SK-N-SH (cell line): ENCODE measurements around the gene COL4A4. TPM values are rescaled to one million over a fixed set of nuclear protein-coding genes. Genes with fewer than 3 reads are reported as not detected.

Experiments used
- CTCF ChIA-PET: fragments of 300-600, 350-600 bp; formaldehyde crosslinking; extraction: SDS; loops from one replicate; lab custom pipeline; 2021; lab: Yijun Ruan, JAX
- POLR2A ChIA-PET: fragments of 350-600 bp; sonication (Branson Sonifier 250); formaldehyde crosslinking; extraction: SDS; loops from one replicate; lab custom pipeline; 2020; ENCODE audit warnings: antibody characterized with exemption, inconsistent platforms; lab: Yijun Ruan, JAX
- DNase-seq: peaks from one replicate; pipeline ENCODE4 v3.0.0; 2012
- H2AFZ ChIP-seq: fragments of 200-600 bp; sonication (generic); 2 replicates; pipeline ENCODE4 v1.8.1; 2016; ENCODE audit warnings: antibody characterized with exemption, mild to moderate bottlenecking, low read depth
- H3F3A ChIP-seq: fragments of 200-600 bp; sonication (generic); replicated peaks from 2 replicates; pipeline ENCODE3; 2016; ENCODE audit warnings: antibody characterized with exemption, mild to moderate bottlenecking; ENCODE audit not compliant: insufficient read depth
- H3K27ac ChIP-seq, 2 experiments: fragments of 200-500 bp in 1 of 2; fragments of 200-600 bp in 1 of 2; sonication (Bioruptor generic) in 1 of 2; sonication (generic), shearing (Covaris generic) in 1 of 2; 2 replicates each; pipeline versions ENCODE4 v1.5.1 to v1.6.1; 2014 to 2016; ENCODE audit warnings: low read depth in 2 of 2, inconsistent platforms in 1 of 2, low read length in 1 of 2, mild to moderate bottlenecking in 1 of 2, mixed read lengths in 1 of 2
- H3K27me3 ChIP-seq: fragments of 200-600 bp; sonication (generic), shearing (Covaris generic); 2 replicates; pipeline ENCODE4 v1.6.1; 2016; ENCODE audit warnings: mixed run types; ENCODE audit not compliant: insufficient read depth
- H3K36me3 ChIP-seq, 2 experiments: fragments of 200-500 bp in 1 of 2; fragments of 200-600 bp in 1 of 2; sonication (Bioruptor generic) in 1 of 2; sonication (generic) in 1 of 2; replicated peaks in 1 of 2; 2 replicates each; pipeline versions ENCODE3 to v1.5.1; 2014 to 2016; ENCODE audit warnings: low read length in 1 of 2, mild to moderate bottlenecking in 1 of 2; ENCODE audit not compliant: insufficient read depth in 2 of 2, control insufficient read depth in 1 of 2
- H3K4me1 ChIP-seq, 2 experiments: fragments of 200-500 bp in 1 of 2; fragments of 200-600 bp in 1 of 2; sonication (Bioruptor generic) in 1 of 2; sonication (generic), shearing (Covaris generic) in 1 of 2; 2 replicates each; pipeline versions ENCODE4 v1.5.1 to v1.6.1; 2014 to 2016; ENCODE audit warnings: low read depth in 1 of 2, low read length in 1 of 2, mixed run types in 1 of 2; ENCODE audit not compliant: insufficient read depth in 2 of 2, control insufficient read depth in 1 of 2
- H3K4me2 ChIP-seq: fragments of 200-600 bp; sonication (generic), shearing (Covaris generic); 2 replicates; pipeline ENCODE4 v1.6.1; 2017; ENCODE audit warnings: mixed run types
- H3K4me3 ChIP-seq, 2 experiments: fragments of 200-500 bp in 1 of 2; fragments of 200-600 bp in 1 of 2; sonication (Bioruptor generic) in 1 of 2; sonication (generic), shearing (Covaris generic) in 1 of 2; 2 replicates each; pipeline versions ENCODE4 v1.5.1 to v1.8.1; 2014 to 2016; ENCODE audit warnings: low read depth in 2 of 2, inconsistent platforms in 1 of 2, low read length in 1 of 2, mild to moderate bottlenecking in 1 of 2, mixed read lengths in 1 of 2, moderate library complexity in 1 of 2
- H3K79me2 ChIP-seq: fragments of 200-600 bp; sonication (generic); 2 replicates; pipeline ENCODE4 v1.8.1; 2017; ENCODE audit warnings: mild to moderate bottlenecking; ENCODE audit not compliant: insufficient read depth
- H3K9ac ChIP-seq: fragments of 200-600 bp; sonication (generic); 2 replicates; pipeline ENCODE4 v1.6.1; 2017; ENCODE audit warnings: mixed run types
- H3K9me2 ChIP-seq: fragments of 200-600 bp; sonication (generic); 2 replicates; pipeline ENCODE4 v1.6.1; 2017; ENCODE audit warnings: mixed run types
- H3K9me3 ChIP-seq: fragments of 200-600 bp; sonication (generic); 2 replicates; pipeline ENCODE4 v1.6.1; 2017; ENCODE audit warnings: mixed run types, mild to moderate bottlenecking, moderate library complexity
- H4K20me1 ChIP-seq: fragments of 200-600 bp; sonication (generic); 2 replicates; pipeline ENCODE4 v1.6.1; 2017; ENCODE audit warnings: mild to moderate bottlenecking, mixed run types; ENCODE audit not compliant: insufficient read depth
- EZH2phosphoT487 ChIP-seq: fragments of 200-600 bp; sonication (generic); IDR thresholded peaks from 2 replicates; pipeline ENCODE4 v1.6.1; 2017; ENCODE audit warnings: low read depth, mixed run types, mild to moderate bottlenecking, antibody characterized with exemption, moderate library complexity, borderline replicate concordance
- FOXJ3 ChIP-seq: sonication (generic); formaldehyde crosslinking; IDR thresholded peaks from 2 replicates; pipeline ENCODE4 v1.5.1; 2020; ENCODE audit warnings: mild to moderate bottlenecking, missing genetic modification reagents
- GABPA ChIP-seq: IDR thresholded peaks from 2 replicates; pipeline ENCODE4 v1.4.0; 2012; ENCODE audit warnings: low read depth, mild to moderate bottlenecking
- JUND ChIP-seq: IDR thresholded peaks from 2 replicates; pipeline ENCODE4 v1.4.0; 2012
- MEF2A ChIP-seq: IDR thresholded peaks from 2 replicates; pipeline ENCODE4 v1.4.0; 2012; ENCODE audit warnings: low read depth, borderline replicate concordance
- MXI1 ChIP-seq: IDR thresholded peaks from 2 replicates; pipeline ENCODE4 v1.6.1; 2012; ENCODE audit warnings: mild to moderate bottlenecking, low read depth, low read length, improper control_type of control experiment
- NFIC ChIP-seq: IDR thresholded peaks from 2 replicates; pipeline ENCODE4 v1.4.0; 2012; ENCODE audit warnings: borderline replicate concordance
- RFX5 ChIP-seq: IDR thresholded peaks from 2 replicates; pipeline ENCODE4 v1.6.1; 2012; ENCODE audit warnings: mild to moderate bottlenecking, improper control_type of control experiment, low read length
- SIN3A ChIP-seq: IDR thresholded peaks from 2 replicates; pipeline ENCODE4 v1.6.1; 2012; ENCODE audit warnings: low read depth, mild to moderate bottlenecking, low read length, moderate library complexity, borderline replicate concordance
- TEAD4 ChIP-seq: IDR thresholded peaks from 2 replicates; pipeline ENCODE4 v1.4.0; 2012; ENCODE audit warnings: mild to moderate bottlenecking, borderline replicate concordance; ENCODE audit not compliant: insufficient read depth
- YY1 ChIP-seq: IDR thresholded peaks from 2 replicates; pipeline ENCODE4 v1.4.0; 2012; ENCODE audit warnings: low read depth, mild to moderate bottlenecking
- WGBS: methylation state at CpG from one replicate; pipeline ENCODE4 v1.1.6; 2017; ENCODE audit warnings: low lambda C conversion rate; 5-methylcytosine and 5-hydroxymethylcytosine counted together
- polyA plus RNA-seq, 3 experiments: library from polyadenylated mRNA; depleted of rRNA; stranded (reverse); fragments of >200 nt; gene quantifications; 2 replicates each; pipeline ENCODE4 v1.2.3, GENCODE V29; 2012
- TF ChIP-seq, protein P1 (sequence below): IDR thresholded peaks from 2 replicates; pipeline ENCODE4 v1.6.1; 2012; ENCODE audit warnings: mild to moderate bottlenecking, low read depth, low read length, moderate library complexity
- TF ChIP-seq, protein P2 (sequence below): IDR thresholded peaks from 2 replicates; pipeline ENCODE4 v1.4.0; 2012; ENCODE audit warnings: low read depth, borderline replicate concordance
- TF ChIP-seq, protein P3 (sequence below): IDR thresholded peaks from 2 replicates; pipeline ENCODE4 v1.4.0; 2012; ENCODE audit warnings: low read depth, borderline replicate concordance
- TF ChIP-seq, protein P4 (sequence below): fragments of 150-350 bp; IDR thresholded peaks from 2 replicates; pipeline ENCODE4 v1.6.1; 2016; ENCODE audit warnings: mild to moderate bottlenecking, low read depth, low read length
- TF ChIP-seq, protein P5 (sequence below): IDR thresholded peaks from 2 replicates; pipeline ENCODE4; 2012
- TF ChIP-seq, protein P6 (sequence below): fragments of 200-600 bp; sonication (generic); IDR thresholded peaks from 2 replicates; pipeline ENCODE4 v1.6.1; 2017; ENCODE audit warnings: antibody characterized with exemption, mild to moderate bottlenecking, moderate library complexity

Gene COL4A4
- polyA plus RNA-seq, 1 of the 3 experiments (the other 2 are of a cell fraction), result not detected

DNA sequence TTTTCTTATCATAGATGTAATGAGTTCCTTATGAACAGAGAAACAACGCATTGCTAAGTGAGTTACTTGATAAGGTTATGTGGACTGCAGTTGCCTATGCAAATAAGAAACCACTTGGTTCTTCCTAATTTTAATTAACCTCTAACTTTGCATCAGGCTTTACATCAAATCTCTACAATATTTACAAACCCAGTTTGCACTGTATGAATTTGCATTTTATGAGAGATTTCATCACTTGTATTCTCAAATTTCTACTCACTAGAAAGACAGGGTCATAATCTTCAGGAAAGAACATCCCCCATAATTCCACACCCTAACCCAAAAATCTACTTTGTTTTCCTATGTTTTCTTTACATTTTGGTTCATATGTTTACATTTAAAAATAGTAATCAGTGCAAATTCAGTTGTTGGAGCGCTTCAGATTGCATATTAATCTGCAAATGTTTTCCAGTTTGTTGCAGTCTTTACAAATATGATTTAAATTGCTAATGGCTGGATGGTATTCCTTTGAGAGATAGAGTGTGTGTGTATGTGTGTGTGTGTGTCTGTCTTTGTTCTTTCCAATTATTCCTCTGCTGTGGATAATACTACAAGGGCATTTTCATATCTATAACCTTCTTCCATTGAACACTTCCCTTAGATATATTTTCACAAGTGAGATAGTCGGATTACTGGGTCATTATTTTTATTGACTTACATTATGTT, 106.1 kb downstream of the COL4A4 start:
- Histone ChIP-seq H3F3A (no peaks in the 10 kb centered on the region), H3K4me2 (no peak overlapping the region), H2AFZ (no peak overlapping the region), H3K4me1 (peaks cover 0 to 9% of the 10 kb centered on the region in 2 experiments; a peak in 2 of 4 replicates), H3K36me3 (no peaks in the 10 kb centered on the region), H4K20me1 (no peaks in the 10 kb centered on the region), H3K4me3 (no peak overlapping the region), H3K9me3 (no peaks in the 10 kb centered on the region)
- WGBS, result 30% methylated on average over 3 of the region's 3 CpGs
- CTCF ChIA-PET, result interaction anchor here (2.4 kb wide), 1 partner anchor 25 kb away, joined by 8 read pairs; no protein-coding TSS in a partner anchor
- TF ChIP-seq GABPA (no peak), RFX5 (no peak), EZH2phosphoT487 (no peak), JUND (no peak), NFIC (no peak), SIN3A (no peak), YY1 (no peak), MXI1 (no peak), TEAD4 (no peak), MEF2A (no peak), FOXJ3 (CRISPR knock-in tag) (no peak)
- TF ChIP-seq, protein P1, sequence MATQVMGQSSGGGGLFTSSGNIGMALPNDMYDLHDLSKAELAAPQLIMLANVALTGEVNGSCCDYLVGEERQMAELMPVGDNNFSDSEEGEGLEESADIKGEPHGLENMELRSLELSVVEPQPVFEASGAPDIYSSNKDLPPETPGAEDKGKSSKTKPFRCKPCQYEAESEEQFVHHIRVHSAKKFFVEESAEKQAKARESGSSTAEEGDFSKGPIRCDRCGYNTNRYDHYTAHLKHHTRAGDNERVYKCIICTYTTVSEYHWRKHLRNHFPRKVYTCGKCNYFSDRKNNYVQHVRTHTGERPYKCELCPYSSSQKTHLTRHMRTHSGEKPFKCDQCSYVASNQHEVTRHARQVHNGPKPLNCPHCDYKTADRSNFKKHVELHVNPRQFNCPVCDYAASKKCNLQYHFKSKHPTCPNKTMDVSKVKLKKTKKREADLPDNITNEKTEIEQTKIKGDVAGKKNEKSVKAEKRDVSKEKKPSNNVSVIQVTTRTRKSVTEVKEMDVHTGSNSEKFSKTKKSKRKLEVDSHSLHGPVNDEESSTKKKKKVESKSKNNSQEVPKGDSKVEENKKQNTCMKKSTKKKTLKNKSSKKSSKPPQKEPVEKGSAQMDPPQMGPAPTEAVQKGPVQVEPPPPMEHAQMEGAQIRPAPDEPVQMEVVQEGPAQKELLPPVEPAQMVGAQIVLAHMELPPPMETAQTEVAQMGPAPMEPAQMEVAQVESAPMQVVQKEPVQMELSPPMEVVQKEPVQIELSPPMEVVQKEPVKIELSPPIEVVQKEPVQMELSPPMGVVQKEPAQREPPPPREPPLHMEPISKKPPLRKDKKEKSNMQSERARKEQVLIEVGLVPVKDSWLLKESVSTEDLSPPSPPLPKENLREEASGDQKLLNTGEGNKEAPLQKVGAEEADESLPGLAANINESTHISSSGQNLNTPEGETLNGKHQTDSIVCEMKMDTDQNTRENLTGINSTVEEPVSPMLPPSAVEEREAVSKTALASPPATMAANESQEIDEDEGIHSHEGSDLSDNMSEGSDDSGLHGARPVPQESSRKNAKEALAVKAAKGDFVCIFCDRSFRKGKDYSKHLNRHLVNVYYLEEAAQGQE, result no peak
- TF ChIP-seq, protein P2, sequence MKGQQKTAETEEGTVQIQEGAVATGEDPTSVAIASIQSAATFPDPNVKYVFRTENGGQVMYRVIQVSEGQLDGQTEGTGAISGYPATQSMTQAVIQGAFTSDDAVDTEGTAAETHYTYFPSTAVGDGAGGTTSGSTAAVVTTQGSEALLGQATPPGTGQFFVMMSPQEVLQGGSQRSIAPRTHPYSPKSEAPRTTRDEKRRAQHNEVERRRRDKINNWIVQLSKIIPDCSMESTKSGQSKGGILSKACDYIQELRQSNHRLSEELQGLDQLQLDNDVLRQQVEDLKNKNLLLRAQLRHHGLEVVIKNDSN, result no peak
- TF ChIP-seq, protein P3, sequence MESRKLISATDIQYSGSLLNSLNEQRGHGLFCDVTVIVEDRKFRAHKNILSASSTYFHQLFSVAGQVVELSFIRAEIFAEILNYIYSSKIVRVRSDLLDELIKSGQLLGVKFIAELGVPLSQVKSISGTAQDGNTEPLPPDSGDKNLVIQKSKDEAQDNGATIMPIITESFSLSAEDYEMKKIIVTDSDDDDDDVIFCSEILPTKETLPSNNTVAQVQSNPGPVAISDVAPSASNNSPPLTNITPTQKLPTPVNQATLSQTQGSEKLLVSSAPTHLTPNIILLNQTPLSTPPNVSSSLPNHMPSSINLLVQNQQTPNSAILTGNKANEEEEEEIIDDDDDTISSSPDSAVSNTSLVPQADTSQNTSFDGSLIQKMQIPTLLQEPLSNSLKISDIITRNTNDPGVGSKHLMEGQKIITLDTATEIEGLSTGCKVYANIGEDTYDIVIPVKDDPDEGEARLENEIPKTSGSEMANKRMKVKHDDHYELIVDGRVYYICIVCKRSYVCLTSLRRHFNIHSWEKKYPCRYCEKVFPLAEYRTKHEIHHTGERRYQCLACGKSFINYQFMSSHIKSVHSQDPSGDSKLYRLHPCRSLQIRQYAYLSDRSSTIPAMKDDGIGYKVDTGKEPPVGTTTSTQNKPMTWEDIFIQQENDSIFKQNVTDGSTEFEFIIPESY, result no peak
- TF ChIP-seq, protein P4, sequence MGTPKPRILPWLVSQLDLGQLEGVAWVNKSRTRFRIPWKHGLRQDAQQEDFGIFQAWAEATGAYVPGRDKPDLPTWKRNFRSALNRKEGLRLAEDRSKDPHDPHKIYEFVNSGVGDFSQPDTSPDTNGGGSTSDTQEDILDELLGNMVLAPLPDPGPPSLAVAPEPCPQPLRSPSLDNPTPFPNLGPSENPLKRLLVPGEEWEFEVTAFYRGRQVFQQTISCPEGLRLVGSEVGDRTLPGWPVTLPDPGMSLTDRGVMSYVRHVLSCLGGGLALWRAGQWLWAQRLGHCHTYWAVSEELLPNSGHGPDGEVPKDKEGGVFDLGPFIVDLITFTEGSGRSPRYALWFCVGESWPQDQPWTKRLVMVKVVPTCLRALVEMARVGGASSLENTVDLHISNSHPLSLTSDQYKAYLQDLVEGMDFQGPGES, result no peak
- TF ChIP-seq, protein P5, sequence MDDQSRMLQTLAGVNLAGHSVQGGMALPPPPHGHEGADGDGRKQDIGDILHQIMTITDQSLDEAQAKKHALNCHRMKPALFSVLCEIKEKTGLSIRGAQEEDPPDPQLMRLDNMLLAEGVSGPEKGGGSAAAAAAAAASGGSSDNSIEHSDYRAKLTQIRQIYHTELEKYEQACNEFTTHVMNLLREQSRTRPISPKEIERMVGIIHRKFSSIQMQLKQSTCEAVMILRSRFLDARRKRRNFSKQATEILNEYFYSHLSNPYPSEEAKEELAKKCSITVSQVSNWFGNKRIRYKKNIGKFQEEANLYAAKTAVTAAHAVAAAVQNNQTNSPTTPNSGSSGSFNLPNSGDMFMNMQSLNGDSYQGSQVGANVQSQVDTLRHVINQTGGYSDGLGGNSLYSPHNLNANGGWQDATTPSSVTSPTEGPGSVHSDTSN, result no peak
- TF ChIP-seq, protein P6, sequence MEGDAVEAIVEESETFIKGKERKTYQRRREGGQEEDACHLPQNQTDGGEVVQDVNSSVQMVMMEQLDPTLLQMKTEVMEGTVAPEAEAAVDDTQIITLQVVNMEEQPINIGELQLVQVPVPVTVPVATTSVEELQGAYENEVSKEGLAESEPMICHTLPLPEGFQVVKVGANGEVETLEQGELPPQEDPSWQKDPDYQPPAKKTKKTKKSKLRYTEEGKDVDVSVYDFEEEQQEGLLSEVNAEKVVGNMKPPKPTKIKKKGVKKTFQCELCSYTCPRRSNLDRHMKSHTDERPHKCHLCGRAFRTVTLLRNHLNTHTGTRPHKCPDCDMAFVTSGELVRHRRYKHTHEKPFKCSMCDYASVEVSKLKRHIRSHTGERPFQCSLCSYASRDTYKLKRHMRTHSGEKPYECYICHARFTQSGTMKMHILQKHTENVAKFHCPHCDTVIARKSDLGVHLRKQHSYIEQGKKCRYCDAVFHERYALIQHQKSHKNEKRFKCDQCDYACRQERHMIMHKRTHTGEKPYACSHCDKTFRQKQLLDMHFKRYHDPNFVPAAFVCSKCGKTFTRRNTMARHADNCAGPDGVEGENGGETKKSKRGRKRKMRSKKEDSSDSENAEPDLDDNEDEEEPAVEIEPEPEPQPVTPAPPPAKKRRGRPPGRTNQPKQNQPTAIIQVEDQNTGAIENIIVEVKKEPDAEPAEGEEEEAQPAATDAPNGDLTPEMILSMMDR, result no peak
- TF ChIP-seq, all 33 proteins: peak for 0
- Histone ChIP-seq H3K27me3 (no peaks in the 10 kb centered on the region; the same call in 1 of the 2 replicates), H3K27ac (no peak overlapping the region), H3K9me2 (no peaks in the 10 kb centered on the region), H3K9ac (no peak overlapping the region), H3K79me2 (no peaks in the 10 kb centered on the region)
- no peak for DNase-seq
- POLR2A ChIA-PET, result no interaction called here
